Pulmonary artery endothelial cell (primary cell): ENCODE results near the gene CHRNA4. TPM values are rescaled to one million over a fixed set of nuclear protein-coding genes. Genes with fewer than 3 reads are reported as not detected.

Experiments
- DNase-seq: peaks from one replicate; pipeline ENCODE4 v3.0.0-alpha.2; 2011; ENCODE audit warnings: low read depth, low spot score
- total RNA-seq: library from RNA; depleted of rRNA; stranded (reverse); fragments of >200 nt; gene quantifications from 2 replicates; pipeline ENCODE4 v1.2.3, GENCODE V29; 2014

The CHRNA4 gene
- total RNA-seq, 1 donor from 2014 or later, result not detected

DNA sequence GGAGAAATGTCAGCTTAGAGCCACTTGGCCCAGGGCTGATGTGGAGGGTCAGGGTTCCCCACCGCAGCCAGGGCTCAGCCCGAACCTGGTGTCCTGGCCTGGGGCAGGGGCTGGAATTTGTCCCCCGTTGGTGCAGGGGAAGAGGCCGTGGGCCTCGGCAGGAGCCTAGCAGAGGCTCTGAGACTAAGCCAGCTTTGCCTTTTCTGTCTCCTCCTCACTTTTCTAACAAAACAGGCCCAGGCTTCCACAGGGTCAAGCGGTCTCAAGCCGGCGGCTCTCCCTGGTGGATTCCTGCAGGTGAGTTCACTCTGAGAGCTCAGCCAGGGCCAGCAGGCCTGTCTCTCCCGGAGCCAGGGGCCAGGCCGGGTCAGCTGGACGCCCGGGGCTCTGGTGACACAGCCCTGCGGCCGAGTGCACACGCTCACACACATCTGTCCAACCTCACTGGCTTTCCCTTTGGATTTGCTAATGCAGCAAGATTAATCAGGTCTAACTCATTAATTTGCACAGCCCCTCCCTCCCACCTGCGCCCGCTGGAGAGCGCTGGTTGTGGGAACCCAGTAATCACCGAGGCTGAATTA, 2.9 kb upstream of the CHRNA4 start:
- DNase-seq, result no peak

DNA sequence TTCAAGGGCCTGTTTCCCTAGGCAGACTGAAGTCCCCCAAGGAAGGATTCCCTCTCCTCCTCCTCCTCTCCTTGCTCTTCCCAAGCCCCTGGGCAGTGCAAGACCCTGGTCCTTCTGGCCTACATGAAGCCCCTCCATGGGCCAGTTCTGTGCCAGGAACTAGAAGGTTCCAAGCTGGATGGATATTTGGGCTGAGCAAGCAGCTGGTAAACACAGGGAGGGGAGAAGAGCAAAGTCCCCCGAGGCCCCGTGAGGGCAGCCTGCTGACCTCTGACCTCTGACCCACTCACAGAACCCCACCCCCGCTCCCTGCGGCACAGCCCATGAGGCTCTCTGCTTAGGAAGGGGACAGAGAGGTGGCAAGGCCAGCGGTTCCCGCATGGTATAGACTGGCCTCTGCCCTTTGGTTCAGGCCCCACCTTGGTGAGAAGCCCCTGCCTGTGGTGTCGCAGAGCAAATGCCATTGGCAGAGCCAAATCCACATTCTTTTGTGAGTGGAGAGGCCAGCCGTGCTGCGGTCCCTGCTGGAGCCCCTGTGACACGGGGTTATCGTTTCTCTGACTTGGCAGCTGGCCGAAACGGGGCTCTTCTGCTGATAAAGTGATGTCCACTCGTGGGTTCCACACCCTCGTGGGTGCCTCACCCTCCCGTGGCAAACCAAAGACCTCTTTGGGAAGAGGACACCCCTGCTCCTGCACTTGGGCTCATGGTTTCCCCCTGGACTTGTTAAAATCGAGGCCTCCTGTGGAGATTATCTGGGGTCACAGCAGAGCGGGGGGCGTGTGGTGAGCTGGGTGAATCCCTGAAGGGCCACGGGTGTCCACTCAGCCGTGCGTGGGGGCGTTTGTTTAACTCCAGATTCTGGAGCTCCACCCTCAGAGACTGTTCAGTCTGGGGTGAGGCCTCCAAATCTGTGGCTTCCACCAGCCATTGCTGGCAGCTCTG, 2.1 kb upstream of the CHRNA4 start:
- no peak for DNase-seq

DNA sequence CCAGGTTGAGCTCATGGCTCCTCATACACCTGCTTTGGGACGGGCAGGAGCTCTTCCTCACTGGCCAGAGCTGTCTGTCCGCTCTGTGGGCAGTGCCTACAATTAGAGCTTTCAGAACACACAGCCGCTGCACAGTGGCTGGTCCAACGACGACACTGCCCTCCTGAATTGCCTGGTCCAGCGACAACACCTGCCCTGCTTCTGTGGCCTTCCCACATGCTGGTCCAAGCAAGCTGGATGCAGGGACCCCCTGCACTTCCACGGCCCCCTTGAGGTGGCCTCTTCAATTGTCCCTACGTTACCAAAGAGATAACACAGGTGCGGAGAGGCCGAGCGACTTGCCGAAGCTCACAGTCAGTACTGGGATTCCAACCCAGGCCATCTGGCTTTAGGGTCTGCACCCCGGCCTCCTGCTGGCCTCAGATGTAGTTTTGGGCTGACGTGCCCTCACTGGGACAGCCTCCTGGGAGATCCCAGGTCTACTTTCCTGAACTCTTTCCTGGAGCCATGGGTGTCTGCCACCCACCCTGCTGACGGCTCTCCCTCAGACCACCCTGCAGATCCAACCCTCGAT, 1.4 kb upstream of the CHRNA4 start:
- no peak for DNase-seq

DNA sequence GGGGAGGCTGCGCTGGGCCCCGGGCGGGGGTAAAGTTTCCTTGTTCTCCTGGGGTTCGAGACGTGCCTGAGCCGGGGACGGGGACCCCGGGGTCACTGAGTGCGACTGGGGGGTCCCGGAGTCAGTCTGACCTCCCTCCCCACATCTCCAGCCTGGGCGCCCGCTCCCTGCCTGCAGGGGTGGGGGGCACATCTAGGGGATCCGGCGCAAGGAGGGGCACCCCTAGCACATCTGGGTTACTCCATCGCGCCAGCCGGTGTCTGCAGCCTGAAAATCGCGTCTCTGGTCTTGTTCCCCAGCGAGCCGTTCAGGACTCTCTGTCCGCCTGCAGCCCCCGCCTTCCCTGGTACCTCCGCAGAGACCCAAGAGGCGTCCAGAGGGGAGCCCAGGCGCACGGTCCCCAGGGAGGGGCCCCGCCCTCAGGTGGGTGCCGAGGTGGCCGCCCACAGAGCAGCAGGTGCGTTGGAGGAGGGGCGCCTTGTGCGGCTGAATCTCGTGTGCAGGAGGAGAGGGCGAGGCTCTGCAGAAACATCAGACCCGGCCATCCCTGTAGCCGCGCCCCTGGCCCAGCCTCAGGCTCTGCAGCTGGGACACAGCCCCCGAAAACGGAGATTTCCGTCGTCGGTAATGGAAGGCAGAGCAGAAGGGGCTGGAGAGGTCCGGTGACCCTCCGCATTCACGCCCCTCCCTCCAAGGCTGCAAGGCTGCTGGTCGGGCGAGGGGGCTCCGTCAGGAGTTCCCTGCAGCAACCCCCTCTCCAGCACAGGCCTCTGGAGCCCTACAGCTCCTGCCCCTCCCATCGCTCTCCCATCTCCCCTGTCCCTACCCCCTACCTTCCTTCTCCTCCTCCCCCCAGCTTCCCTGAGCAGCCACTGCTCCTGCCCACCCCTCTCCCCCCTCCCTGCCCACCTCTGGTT, 628 bp upstream of the CHRNA4 start:
- no peak for DNase-seq

DNA sequence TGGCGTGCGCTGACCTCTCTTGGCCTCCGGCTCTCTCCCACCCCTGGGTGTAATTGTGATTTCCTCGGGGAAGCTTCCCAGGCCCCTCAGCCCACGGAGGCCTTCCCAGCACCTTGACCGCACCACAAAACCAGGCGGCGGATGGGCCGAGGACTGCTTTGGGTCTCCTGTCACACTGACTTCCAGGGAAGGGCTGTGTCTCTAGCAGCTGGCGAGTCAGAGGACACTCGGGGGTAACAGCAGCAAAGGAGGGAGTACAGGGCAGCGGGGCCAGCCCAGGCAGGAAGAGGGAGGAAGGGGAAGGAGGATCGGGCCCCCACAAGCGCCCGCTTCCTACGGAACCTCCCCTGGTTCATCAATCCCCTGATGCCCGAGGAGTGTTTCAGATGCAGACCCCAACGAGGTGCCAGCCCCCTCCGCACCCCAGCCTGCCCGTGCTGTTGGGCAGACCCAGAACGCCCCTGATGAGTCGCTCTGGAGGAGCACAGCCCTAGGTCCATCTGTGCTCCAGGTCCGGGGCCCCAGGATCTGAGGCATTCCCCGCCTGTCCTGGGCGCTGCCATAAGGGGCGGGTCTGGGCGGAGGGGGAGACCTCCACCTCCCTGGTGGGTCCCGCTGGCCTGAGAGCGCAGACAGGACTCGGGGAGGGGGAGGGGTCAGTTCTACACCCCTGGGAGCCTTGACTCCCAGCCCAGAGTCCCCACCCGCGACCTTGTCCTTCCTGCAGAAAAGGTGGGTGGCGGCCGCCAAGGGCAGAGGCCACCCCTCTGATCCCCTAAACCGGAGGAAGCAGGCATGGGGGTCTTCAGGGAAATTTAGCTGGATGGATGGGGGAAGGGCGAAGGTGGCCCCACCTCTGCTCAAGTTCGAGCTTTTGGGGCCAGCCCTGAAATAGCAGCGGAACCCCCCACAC, 956 bp downstream of the CHRNA4 start:
- no peak for DNase-seq

DNA sequence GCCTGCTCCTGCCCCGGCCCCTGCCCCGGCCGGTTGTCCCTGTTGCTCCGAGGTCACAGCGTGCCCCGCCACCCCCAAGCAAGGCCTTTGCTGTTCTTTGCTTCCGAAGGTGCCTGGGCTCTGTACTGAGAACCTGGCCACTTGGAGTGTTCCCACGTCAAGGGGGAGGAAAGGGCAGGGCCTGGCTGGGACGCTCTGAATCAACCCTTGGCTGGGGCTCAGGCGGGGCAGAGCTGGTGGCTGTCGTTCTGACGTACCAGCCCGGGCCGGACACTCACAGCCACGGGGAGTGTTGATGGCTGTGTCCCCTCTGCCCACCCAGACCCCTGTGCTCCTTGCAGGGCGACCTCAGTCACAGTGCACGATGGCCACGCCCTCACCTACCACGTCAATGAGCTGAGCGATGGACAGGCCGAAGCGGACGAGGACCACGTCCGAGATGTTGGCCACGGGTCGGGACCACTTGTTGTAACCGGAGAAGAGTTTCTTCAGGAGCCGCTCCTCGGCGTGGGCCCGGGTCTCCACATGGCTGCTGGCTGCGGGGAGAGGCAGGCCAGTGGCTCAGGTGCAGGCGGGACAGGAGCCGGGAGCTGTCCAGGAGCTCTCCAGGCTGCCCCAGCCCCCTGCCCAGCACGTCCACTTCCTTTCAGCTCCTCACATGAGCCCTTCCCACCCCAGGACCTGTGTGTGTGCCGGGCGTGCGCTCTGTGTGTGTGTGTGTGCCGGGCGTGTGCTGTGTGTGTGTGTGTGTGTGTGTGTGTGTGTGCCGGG, 1.8 kb downstream of the CHRNA4 start:
- no peak for DNase-seq

DNA sequence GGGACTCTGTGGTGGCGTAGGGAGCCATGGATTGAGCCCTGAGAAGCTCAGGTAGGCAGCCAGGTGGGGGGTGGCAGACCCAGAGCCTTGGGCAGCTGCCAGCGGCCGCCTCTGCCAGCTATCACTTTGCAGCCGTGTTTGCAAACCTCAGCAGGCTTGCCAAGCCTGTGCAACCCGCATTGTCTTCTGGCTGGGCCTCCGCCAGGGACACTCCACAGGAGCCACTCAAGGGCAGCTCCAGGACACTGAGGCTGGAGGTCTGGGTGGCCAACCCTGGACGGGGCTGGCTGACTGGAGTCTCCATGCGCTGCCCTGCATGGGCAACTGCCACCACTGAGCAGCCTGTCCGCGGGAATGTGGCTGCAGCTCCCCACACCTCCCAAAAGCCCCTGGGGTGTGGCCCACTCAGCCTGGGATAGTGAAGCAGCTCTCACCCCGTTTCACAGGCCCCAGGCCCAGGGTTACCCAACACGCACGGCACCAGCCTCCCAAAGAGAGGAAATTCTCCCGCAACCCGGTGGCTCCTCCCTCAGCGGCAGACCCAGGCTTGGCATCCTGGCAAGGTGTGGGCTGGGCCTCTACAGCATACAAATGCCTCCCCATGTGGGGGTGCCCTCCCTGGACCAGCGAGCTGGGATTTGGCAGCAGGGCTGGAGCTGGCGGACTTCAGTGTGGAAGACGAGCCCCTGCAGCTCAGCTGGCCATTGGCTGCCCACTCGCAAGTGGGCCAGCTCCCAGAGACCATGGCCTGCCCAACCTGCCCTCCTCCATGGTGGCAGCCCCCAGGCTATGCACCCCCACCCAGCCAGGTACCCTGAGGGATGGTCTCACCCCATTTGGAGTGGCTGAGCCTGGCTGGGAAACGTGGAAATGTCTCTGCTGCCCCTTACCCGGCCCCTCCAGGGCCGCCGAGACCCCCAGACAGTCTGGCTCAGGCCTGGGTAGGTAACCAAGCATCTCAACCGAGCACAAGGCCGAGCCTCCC, 2.9 kb downstream of the CHRNA4 start:
- no peak for DNase-seq

DNA sequence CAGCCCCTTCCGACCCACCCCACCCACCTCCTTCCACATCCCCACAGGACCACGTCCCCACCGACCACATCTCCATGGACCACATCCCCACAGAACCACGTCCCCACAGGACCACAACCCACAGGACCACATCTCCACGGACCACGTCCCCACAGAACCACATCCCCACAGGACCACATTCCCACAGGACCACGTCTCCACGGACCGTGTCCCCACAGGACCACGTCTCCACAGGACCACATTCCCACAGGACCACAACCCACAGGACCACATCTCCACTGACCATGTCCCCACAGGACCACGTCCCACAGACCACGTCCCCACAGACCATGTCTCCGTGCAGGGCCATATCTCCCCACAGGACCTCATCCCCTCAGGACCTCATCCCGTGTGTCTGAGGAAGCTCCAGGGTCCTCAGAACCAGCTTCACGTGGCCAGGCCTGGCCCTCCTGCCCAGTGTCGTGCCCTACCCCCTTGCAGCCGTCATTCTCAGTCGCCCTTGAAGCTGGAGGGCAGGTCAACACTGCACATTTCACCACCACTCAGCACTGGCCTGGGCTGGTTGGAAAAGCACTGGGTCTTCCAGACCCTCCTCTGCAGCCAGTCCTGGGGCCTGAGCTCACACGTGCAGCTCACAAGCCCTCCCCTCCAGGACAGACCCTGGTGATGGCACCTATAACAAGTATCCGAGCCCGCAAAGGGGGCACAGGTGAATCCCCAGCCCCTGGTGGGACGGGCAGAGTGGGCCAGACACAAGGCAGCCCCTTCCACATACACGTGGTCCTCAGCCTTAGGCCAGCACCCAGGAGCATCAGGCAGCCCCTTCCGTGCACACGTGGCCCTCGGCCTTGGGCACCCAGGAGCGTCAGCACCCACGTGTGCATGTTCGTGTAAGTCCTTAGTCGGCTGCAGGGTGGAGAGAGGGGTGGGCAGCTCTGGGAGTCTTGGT, 3.9 kb downstream of the CHRNA4 start:
- no peak for DNase-seq

DNA sequence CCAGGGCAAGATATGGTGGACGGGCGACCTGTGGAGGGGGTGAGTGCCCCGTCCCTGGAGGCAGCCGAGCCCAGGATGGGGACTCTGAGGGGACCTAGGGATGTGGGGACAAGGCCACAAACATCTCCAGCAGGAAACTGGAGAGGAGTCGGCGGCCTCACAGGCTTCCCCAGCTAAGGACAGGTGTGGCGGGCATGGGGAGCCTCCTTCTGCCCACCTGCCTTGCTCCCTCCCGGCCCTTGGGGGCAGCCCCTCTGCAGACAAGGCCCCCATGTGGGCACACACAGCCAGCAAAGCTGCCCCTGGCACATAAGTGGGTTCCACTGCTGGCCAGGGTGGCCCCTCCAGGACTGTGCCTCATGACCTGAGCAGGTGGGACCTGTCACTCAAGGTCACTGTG, 4.6 kb downstream of the CHRNA4 start:
- no peak for DNase-seq

DNA sequence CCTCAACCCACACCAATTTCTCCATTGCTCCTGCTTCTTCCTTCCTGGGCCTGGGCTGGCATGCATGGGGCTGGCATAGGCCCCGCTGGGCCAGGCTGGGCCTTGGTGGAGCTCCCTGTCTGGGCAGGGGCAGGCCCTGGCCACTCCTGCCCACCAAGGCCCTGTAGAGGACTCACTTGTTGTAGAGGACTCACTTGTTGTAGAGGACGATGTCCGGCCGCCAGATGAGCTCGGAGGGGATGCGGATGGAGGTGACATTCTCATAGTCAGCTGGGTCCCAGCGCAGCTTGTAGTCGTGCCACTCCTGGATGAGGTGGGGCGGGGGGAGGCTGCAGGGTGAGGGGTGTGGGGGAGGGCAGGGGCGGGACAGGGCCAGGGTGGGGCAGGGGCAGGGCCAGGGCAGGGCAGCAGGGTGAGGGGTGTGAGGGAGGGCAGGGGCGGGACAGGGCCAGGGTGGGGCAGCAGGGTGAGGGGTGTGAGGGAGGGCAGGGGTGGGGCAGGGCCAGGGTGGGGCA, 5.3 kb downstream of the CHRNA4 start:
- DNase-seq, result no peak

DNA sequence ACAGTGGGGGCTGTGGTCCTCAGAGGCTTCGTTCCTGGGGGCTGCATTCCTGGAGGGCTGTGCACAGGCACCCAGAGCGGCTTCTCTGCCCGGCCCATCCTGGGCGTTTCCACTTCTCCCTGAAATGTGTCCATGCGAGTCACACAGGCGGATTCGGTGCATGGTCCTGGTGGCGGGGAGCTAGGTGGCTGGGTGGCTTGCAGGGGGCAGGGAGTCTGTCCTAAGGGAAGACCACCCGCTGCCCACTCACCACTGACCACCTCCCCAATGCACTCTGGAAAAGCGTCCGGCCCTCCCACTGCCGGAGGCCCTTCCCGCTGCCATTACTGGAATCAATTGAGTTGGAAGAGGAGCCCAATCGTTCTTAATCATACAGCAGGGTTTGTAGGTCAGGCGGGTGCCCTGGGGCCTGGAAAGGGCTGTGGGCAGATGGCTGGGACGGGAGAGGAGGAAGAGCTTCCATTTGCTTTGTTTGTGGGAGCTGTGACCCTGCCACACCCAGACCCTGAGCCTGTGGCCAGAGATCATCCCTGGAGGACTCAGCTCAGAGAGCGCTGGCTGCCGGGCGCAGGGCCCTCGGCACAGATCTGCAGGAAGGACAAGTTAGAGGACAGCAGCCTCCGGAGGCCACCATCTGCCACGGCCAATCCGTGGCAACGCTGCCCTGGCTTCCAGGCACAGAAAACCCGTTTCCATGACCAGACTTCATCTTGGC, 6.4 kb downstream of the CHRNA4 start:
- DNase-seq, result no peak

DNA sequence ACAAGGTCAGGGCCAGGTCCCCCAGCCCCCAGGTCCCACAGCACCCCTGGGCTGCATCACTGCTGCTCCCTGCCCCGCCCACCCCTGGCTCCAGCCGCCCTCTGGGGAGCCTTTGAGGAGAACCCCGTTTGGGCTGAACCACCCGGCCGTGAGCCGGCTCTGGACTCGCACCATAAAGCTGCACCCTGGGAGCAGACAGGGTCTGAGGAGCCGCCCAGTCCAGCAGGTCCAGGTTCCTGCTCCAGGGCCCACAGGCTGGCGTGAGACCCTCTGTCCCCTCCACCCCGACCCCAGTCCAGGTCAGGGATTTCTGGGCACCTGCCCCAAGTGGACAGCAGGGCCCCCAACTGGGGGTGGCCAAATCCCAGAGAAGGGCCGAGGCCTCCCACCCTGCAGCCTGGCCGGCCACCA, 8.3 kb downstream of the CHRNA4 start:
- DNase-seq, result no peak

DNA sequence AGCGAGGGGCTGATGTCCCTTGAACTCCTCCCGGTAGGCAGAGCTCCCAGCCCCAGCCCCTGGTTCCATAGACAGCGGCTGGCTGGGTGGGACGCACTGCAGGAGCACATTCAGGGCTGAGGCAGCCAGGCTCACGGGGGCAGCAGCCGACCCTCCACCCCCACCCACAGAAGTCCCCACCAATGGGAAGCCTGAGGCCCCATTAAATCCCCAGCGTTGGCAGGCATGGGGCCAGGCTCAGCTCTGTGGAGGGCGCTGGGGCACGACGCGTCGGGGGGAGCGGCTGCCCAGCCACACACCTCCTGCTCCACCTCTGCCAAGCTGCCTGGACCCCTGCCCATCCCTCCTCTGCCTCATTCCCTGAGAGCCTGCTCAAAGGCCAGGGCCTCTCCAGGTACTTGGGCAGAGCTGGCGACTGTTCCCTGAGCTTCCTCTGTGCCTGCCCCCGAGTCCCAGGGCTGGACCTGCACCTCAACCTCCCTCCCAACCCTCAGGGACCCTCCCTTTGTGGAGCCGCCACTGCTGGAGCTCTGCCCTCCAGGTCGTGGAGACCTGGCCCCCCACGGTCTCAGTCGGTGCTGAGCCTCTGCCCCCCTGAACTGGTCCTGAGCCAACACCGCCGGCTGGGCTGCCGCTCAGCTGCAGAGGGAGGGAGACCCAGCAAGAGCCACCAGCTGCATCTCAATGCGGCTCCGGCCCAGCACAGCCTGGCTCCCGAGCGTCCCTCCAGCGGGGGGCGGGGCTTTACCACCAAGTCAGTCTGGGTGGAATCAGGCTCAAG, 9.1 kb downstream of the CHRNA4 start:
- no peak for DNase-seq

DNA sequence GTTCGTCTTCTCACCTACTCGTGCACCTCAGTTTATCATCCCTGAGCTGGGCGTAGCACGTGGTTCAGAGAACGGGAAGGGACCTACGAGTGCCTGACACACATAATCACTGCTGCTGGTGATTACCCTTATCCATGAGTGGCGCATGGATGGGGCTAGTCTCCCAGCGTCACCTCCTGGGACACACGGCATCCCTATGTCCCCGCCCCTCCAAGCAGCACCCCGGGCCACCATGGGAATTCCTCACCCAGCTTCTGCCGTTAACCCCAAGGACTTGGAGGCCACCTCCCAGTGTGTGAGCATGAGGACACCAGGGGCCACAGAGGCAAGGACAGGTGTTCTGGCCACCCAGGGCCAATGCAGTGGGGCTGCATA, 9.8 kb downstream of the CHRNA4 start:
- DNase-seq, result no peak

DNA sequence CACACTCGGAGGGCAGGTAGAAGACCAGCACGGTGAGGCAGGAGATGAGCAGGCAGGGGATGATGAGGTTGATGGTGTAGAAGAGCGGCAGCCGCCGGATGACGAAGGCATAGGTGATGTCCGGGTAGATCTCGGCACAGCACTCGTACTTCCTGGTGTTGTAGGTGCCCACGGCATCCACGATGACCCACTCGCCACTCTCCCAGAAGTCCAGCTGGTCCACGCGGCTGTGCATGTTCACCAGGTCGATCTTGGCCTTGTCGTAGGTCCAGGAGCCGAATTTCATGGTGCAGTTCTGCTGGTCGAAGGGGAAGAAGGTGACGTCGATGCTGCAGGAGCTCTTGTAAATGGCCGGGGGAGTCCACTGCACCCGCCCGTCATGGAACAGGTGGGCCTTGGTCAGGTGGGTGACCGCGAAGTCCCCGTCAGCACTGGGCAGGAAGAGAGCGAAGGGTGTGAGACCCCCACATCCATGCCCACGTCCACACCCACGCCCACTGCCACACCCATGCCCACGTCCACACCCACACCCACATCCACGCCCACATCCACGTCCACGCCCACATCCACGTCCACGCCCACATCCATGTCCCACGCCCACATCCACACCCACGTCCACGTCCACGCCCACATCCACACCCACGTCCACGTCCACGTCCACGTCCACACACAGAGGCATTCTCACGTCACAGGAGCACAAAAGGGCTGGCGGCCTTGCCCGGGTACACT, 10.4 kb downstream of the CHRNA4 start:
- no peak for DNase-seq
